Heart left ventricle (tissue), 16 donors: ENCODE results near the gene IL1R2. TPM values are rescaled to one million over a fixed set of nuclear protein-coding genes. Genes with fewer than 3 reads are reported as not detected.

ENCODE experiments used
- ATAC-seq, 4 donors: fragments of 200-7000 bp; cut with Tn5 transposase; one replicate each; pipeline ENCODE4 v1.9.1; 2020 to 2022; ENCODE audit warnings: moderate library complexity in 4 of 4, mild to moderate bottlenecking in 3 of 4, moderate number of reproducible peaks in 1 of 4
- DNase-seq, 5 donors: peaks; one replicate each; pipeline ENCODE4 v3.0.0-alpha.2; 2020
- H3K27ac ChIP-seq, 12 donors: fragments of 200-600 bp; sonication (generic) in 4 of 12; one replicate each; pipeline versions ENCODE4 v1.5.0 to v1.8.0; 2016 to 2022; ENCODE audit warnings: mild to moderate bottlenecking in 2 of 12
- H3K27me3 ChIP-seq, 9 donors: fragments of 200-600 bp; sonication (generic) in 2 of 9; one replicate each; pipeline versions ENCODE4 v1.5.1 to v1.8.0; 2016 to 2022; ENCODE audit warnings: mild to moderate bottlenecking in 3 of 9
- H3K36me3 ChIP-seq, 9 donors: fragments of 200-600 bp; sonication (generic) in 2 of 9; one replicate each; pipeline versions ENCODE4 v1.5.0 to v1.8.0; 2018 to 2022; ENCODE audit warnings: mild to moderate bottlenecking in 2 of 9
- H3K4me1 ChIP-seq, 12 donors: fragments of 200-600 bp; sonication (generic) in 4 of 12; one replicate each; pipeline versions ENCODE4 v1.5.0 to v1.8.0; 2016 to 2022; ENCODE audit warnings: mild to moderate bottlenecking in 3 of 12
- H3K4me3 ChIP-seq, 12 donors: fragments of 200-600 bp; sonication (generic) in 4 of 12; one replicate each; pipeline versions ENCODE4 v1.5.0 to v1.8.0; 2017 to 2022; ENCODE audit warnings: mild to moderate bottlenecking in 9 of 12, moderate library complexity in 4 of 12
- H3K9me3 ChIP-seq, 12 donors: fragments of 200-600 bp; sonication (generic) in 4 of 12; one replicate each; pipeline versions ENCODE4 v1.5.0 to v1.8.0; 2016 to 2022; ENCODE audit warnings: mild to moderate bottlenecking in 1 of 12
- POLR2A ChIP-seq, 2 donors: fragments of 450-650 bp; IDR thresholded peaks; one replicate each; pipeline ENCODE4 v1.6.1; 2017; ENCODE audit warnings: antibody characterized with exemption in 2 of 2, mild to moderate bottlenecking in 2 of 2, moderate library complexity in 2 of 2
- WGBS, 4 donors: extraction: QIAGEN DNeasy Blood & Tissue Kit in 2 of 4; methylation state at CpG; one replicate each; pipeline versions ENCODE4 v1.1.5 to v1.1.7; 2013 to 2018; 5-methylcytosine and 5-hydroxymethylcytosine counted together
- intact Hi-C, 10 donors: fragments of 100-400 bp; cut with DNase I; formaldehyde crosslinking; loops; one replicate each; pipeline versions ENCODE4 v1.11.1 to v1.14.2; 2022
- polyA plus RNA-seq, 2 donors: library from polyadenylated mRNA; stranded (reverse); fragments of 200-250 nt; gene quantifications; one replicate each; pipeline ENCODE4 v1.2.3, GENCODE V29; 2013
- total RNA-seq, 9 donors: library from RNA; depleted of rRNA in 2 of 9; stranded (reverse); fragments of >200 nt in 2 of 9; fragmentation: NEBNext Ultra II Directional in 3 of 9; extraction: Animal tissue kit (Norgen Biotek cat#: 25700) in 3 of 9; gene quantifications; one replicate each; pipeline versions ENCODE4 v1.1.0 to v1.2.4, GENCODE V29; 2016 to 2023
- TF ChIP-seq, protein P1 (sequence below), 12 donors: fragments of 200-600 bp; sonication (generic) in 4 of 12; IDR thresholded peaks; one replicate each; pipeline versions ENCODE4 v1.5.0 to v1.8.0; 2018 to 2022; ENCODE audit warnings: antibody characterized with exemption in 12 of 12, mild to moderate bottlenecking in 5 of 12
- donor health status: ischemic (EF 13 %, LVEDD 7.1; RV severe dilation, severe dysfunction).
- donor health status: healthy with polysubstance abuse.
- donor health status: DM: no; HTN: yes; CAD: no.
- donor health status: DM: no; HTN: no; CAD: no.
- donor health status: ischemic (EF 25% LVEDD 6.9; RV normal size, moderate dysfunction).
- donor health status: ischemic (EF 25% LVEDD 5.7; RV mildly dilated, moderate dysfunction).
- donor health status: healthy.
- donor health status: DM: yes; HTN: yes; CAD: no.
- donor health status: ischemic (EF 35%, LVEDD 5.7; RV mildly dilated, moderate dysfunction).
- donor health status: nonischemic (EF 11% LVEDD 7.7; RV severe dilation, severe dysfunction).
- donor health status: DM: yes; HTN: yes; CAD: no.
- donor health status: PGD.
- donor health status: ischemic (EF 29% LVEDD 5.4; RV normal size, mild dysfunction).
- donor health status: nonischemic (EF 23%, LVEDD 6.1; RV moderate dilation, normal function).

IL1R2 gene
- total and polyA plus RNA-seq, 11 donors = 0.77 to 8.0 (median 2.1) TPM; not detected in 3

DNA sequence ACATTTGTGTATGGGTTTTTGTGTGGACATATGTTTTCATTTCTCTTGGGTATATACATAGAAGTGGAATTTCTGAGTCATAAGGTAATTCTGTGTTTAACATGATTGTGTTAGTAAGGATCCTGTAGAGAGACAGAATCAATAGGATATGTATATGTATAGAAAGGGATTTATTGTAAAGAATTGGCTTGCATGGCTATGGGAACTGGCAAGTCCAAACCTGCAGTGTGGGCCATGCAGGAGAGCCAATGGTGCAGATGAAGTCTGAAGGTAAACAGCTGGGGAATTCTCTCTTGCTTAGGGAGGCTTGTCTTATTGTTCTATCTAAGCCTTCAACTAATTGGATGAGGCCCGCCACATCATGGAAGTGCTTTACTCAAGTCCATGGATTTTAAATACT lies 39.2 kb upstream of the IL1R2 start:
- intact Hi-C loops = no loop called here
- H3K4me1 ChIP-seq = peaks cover 0 to 9% (median 0%) of the 10 kb centered on the region in 12 donors
- no peak for ATAC-seq

DNA sequence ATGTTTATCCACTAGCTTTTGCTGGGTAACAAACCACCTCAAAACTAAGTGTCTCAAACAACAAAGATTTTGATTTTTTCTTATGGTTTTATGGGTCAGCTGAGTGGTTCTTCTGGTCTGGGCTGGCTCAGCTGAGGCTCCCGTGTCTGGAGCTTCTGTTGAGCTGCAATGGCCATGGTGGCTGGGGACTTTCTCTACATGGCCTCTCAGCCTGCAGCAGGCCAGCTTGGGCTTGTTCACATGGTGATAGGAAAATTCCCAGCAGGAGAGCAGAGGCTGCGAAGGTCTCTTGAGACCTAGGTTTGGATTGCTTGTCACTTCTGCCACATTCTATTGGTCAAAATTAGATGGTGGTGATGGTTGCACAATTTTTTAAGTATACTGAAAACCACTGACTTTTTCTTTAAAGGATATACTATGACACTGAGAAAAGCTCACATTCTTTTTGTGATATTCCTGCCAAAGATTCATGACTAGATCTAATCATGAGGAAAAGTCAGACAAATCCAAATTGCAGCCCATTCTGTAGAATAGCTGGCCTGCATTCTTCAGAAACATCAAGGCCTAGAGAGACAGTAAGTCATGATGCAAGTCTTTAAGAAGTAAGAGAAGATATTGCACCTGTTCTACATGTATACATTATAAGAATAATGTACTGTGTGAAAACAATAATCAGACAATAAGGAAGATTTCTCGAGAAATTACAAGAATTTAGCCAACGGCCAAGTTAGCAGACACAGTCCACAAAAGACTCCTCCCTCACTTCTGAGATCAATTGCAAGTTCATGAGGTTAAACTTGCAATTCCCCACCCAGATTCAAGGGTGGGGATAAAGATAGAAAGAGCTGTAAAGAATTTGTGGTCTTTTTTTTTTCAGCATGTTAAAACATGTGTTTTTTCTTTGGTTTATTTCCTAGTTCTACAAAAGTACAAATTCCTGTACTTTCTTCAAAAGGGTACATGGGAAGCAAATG lies 35.0 kb upstream of the IL1R2 start:
- intact Hi-C loops = no loop called here
- H3K27ac ChIP-seq = peak overlapping the region in 1 of 12 donors; percentile 59
- no peaks in the 10 kb centered on the region for H3K36me3 ChIP-seq
- H3K9me3 ChIP-seq = peaks cover 0 to 8% (median 0%) of the 10 kb centered on the region in 12 donors
- no peaks in the 10 kb centered on the region for H3K27me3 ChIP-seq
- peaks cover 0 to 38% (median 5%) of the 10 kb centered on the region in 12 donors for H3K4me1 ChIP-seq
- TF ChIP-seq POLR2A (IDR thresholded peaks at IDR 0.05) = no peak
- TF ChIP-seq, protein P1, sequence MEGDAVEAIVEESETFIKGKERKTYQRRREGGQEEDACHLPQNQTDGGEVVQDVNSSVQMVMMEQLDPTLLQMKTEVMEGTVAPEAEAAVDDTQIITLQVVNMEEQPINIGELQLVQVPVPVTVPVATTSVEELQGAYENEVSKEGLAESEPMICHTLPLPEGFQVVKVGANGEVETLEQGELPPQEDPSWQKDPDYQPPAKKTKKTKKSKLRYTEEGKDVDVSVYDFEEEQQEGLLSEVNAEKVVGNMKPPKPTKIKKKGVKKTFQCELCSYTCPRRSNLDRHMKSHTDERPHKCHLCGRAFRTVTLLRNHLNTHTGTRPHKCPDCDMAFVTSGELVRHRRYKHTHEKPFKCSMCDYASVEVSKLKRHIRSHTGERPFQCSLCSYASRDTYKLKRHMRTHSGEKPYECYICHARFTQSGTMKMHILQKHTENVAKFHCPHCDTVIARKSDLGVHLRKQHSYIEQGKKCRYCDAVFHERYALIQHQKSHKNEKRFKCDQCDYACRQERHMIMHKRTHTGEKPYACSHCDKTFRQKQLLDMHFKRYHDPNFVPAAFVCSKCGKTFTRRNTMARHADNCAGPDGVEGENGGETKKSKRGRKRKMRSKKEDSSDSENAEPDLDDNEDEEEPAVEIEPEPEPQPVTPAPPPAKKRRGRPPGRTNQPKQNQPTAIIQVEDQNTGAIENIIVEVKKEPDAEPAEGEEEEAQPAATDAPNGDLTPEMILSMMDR (IDR thresholded peaks at IDR 0.05) = no peak
- ATAC-seq = no peak
- WGBS, 4 donors = 43 to 67% (median 51%) methylated on average over 4 of the region's 4 CpGs
- no peak overlapping the region for H3K4me3 ChIP-seq
- DNase-seq = no peak

More for the DNA sequence above, 39.2 kb upstream of the IL1R2 start:
- 93 to 100% (median 99%) methylated on average over 1 of the region's 1 CpG for WGBS, 4 donors
- Histone ChIP-seq H3K27me3 (peaks cover 0 to under 1% (median 0%) of the 10 kb centered on the region in 9 donors), H3K4me3 (no peak overlapping the region), H3K27ac (no peak overlapping the region), H3K9me3 (peaks cover 0 to 8% (median 0%) of the 10 kb centered on the region in 12 donors), H3K36me3 (no peaks in the 10 kb centered on the region)
- no peak for TF ChIP-seq POLR2A (IDR thresholded peaks at IDR 0.05)
- TF ChIP-seq, protein P1 (IDR thresholded peaks at IDR 0.05) = no peak
- DNase-seq = no peak

DNA sequence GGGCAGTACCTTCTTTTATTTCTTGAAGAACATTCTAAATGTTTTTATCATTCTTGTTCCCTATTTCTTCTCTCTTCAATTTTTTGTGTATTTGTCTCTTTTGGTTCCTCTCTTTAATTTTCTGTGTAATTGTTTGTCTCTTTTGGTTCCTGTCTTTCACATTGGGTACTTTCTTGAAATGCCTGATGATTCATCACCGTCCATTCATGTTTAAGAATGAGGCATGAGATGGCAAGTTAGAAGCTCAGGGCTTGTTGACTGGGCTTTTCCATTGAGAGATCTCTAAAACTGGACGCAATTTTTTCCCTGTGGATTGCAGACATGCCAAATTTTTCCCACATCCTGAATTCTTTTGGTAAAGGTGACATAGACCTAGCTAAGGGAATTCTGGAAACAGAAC lies 33.7 kb upstream of the IL1R2 start:
- intact Hi-C loops = no loop called here
- TF ChIP-seq POLR2A (IDR thresholded peaks at IDR 0.05) = no peak
- TF ChIP-seq, protein P1 (IDR thresholded peaks at IDR 0.05) = no peak
- 0 to 35% (median 0%) methylated on average over 2 of the region's 2 CpGs for WGBS, 4 donors

DNA sequence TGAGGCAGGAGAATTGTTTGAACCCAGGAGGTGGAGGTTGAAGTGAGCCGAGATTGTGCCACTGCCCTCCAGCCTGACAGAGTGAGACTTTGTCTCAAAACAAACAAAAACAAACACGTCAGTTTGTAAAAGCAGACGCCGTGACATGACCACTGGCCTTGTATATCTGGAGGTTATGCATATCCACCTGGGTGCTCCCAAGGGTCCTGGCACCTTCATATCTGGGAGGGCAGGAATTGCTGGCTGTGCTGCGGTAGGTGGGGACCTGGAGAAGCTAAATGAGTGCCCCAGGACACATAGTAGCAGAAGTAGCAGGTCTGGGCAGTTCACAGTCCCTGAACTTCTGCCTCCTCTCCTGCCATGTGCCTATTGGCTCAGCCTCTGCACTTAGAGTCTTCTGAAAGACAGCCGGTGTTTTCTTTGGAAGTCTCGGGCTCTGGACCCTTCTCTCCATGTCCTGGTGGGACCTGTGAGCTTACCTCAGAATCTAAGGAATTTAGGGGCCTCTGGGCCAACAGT lies 30.9 kb upstream of the IL1R2 start:
- intact Hi-C loops = no loop called here
- Histone ChIP-seq H3K27ac (peak overlapping the region in 10 of 12 donors; percentile 16 to 87 (median 61)), H3K9me3 (peaks cover 0 to 4% (median 0%) of the 10 kb centered on the region in 12 donors), H3K4me1 (peaks cover 0 to 51% (median 8%) of the 10 kb centered on the region in 12 donors), H3K4me3 (no peak overlapping the region), H3K36me3 (no peaks in the 10 kb centered on the region), H3K27me3 (no peaks in the 10 kb centered on the region)
- no peak for TF ChIP-seq POLR2A (IDR thresholded peaks at IDR 0.05)
- TF ChIP-seq, protein P1 (IDR thresholded peaks at IDR 0.05) = no peak
- ATAC-seq = peak in 1 of 4 donors; percentile 52
- WGBS, 4 donors = 47 to 78% (median 68%) methylated on average over 6 to 7 of the region's 7 CpGs
- peak in 1 of 5 donors; percentile 34 for DNase-seq

More for the DNA sequence above, 33.7 kb upstream of the IL1R2 start:
- H3K4me3 ChIP-seq = no peak overlapping the region
- H3K9me3 ChIP-seq = peaks cover 0 to 4% (median 0%) of the 10 kb centered on the region in 12 donors
- H3K4me1 ChIP-seq = peaks cover 0 to 49% (median 8%) of the 10 kb centered on the region in 12 donors
- H3K27me3 ChIP-seq = no peaks in the 10 kb centered on the region
- ATAC-seq = no peak
- H3K36me3 ChIP-seq = no peaks in the 10 kb centered on the region
- peak overlapping the region in 3 of 12 donors; percentile 8 to 59 (median 25) for H3K27ac ChIP-seq
- DNase-seq = no peak
